H1 (cell line): Measurements from ENCODE around the gene MPHOSPH8. TPM values are rescaled to one million over a fixed set of nuclear protein-coding genes. Genes with fewer than 3 reads are reported as not detected.

Experiments used
- CTCF ChIA-PET: fragments of 300-600 bp; sonication (Branson Sonifier 250); formaldehyde crosslinking; loops from one replicate; lab custom pipeline; 2021; ENCODE audit not compliant: partially characterized antibody; lab: Charles Lee
- POLR2A ChIA-PET: fragments of 300-600 bp; sonication (Branson Sonifier 250); formaldehyde crosslinking; loops from one replicate; lab custom pipeline; 2021; ENCODE audit warnings: inconsistent platforms; ENCODE audit not compliant: partially characterized antibody; lab: Charles Lee
- DNase-seq, 2 experiments: peaks; one replicate each; pipeline versions ENCODE4 v3.0.0 to v3.0.0-alpha.2; 2010 to 2022; ENCODE audit warnings: low spot score in 2 of 2, low read depth in 1 of 2, mixed read lengths in 1 of 2
- FAIRE-seq: peaks from 2 replicates; lab custom pipeline; 2011; peaks lifted over from hg19 to GRCh38; lab: Jason Lieb, UNC
- H2AFZ ChIP-seq: 2 replicates; pipeline ENCODE4 v1.8.1; 2012; ENCODE audit warnings: low read length, inconsistent platforms
- H2AK5ac ChIP-seq: 2 replicates; pipeline ENCODE4 v1.6.1; 2013; ENCODE audit warnings: low read depth, low read length
- H2BK120ac ChIP-seq: replicated peaks from 2 replicates; pipeline ENCODE3; 2013; ENCODE audit warnings: low read depth, low read length, inconsistent platforms
- H2BK12ac ChIP-seq: 2 replicates; pipeline ENCODE4 v1.6.1; 2013; ENCODE audit warnings: low read depth, low read length
- H2BK15ac ChIP-seq: 2 replicates; pipeline ENCODE4 v1.6.1; 2013; ENCODE audit warnings: low read length
- H2BK20ac ChIP-seq: 2 replicates; pipeline ENCODE4 v1.6.1; 2013; ENCODE audit warnings: low read length
- H2BK5ac ChIP-seq: 2 replicates; pipeline ENCODE4 v1.6.1; 2013; ENCODE audit warnings: low read depth, low read length
- H3K14ac ChIP-seq: 2 replicates; pipeline ENCODE4 v1.6.1; 2013; ENCODE audit warnings: inconsistent platforms; ENCODE audit not compliant: insufficient read length
- H3K18ac ChIP-seq: 2 replicates; pipeline ENCODE4 v1.6.1; 2013; ENCODE audit warnings: low read length; ENCODE audit errors: extremely low read depth
- H3K23ac ChIP-seq: 2 replicates; pipeline ENCODE4 v1.6.1; 2013; ENCODE audit warnings: inconsistent platforms; ENCODE audit not compliant: insufficient read length
- H3K23me2 ChIP-seq: 2 replicates; pipeline ENCODE4 v1.6.1; 2013; ENCODE audit warnings: low read depth, low read length
- H3K27ac ChIP-seq: 2 replicates; pipeline ENCODE4 v1.6.1; 2011; ENCODE audit warnings: low read depth, low read length, inconsistent platforms
- H3K27me3 ChIP-seq, 4 experiments: replicated peaks in 1 of 4; 1 replicate in 1 of 4; 2 replicates in 3 of 4; pipeline versions ENCODE4 v1.6.1 to v1.8.1; 2011 to 2013; ENCODE audit warnings: low read length in 3 of 4, mild to moderate bottlenecking in 3 of 4, inconsistent platforms in 2 of 4, mixed read lengths in 2 of 4, moderate library complexity in 1 of 4; ENCODE audit not compliant: control insufficient read depth in 3 of 4, insufficient read depth in 3 of 4; ENCODE audit errors: extremely low read depth in 1 of 4
- H3K36me3 ChIP-seq, 4 experiments: 2 replicates each; pipeline versions ENCODE4 v1.6.1 to v1.8.1; 2011 to 2013; ENCODE audit warnings: mild to moderate bottlenecking in 4 of 4, low read length in 3 of 4, moderate library complexity in 2 of 4, control low read depth in 1 of 4, inconsistent platforms in 1 of 4; ENCODE audit not compliant: insufficient read depth in 4 of 4, control insufficient read depth in 2 of 4
- H3K4ac ChIP-seq: replicated peaks from 2 replicates; pipeline ENCODE3; 2013; ENCODE audit warnings: low read length, low read depth, mixed read lengths, inconsistent platforms; ENCODE audit not compliant: insufficient read length
- H3K4me1 ChIP-seq, 4 experiments: replicated peaks in 1 of 4; 1 replicate in 1 of 4; 2 replicates in 3 of 4; pipeline versions ENCODE4 v1.6.1 to v1.8.1; 2011 to 2013; ENCODE audit warnings: low read length in 3 of 4, inconsistent platforms in 2 of 4, mixed read lengths in 1 of 4; ENCODE audit not compliant: insufficient read depth in 4 of 4, control insufficient read depth in 3 of 4
- H3K4me2 ChIP-seq, 2 experiments: 2 replicates each; pipeline versions ENCODE4 v1.6.1 to v1.8.1; 2011 to 2013; ENCODE audit warnings: low read depth in 2 of 2, low read length in 2 of 2, control low read depth in 1 of 2, inconsistent platforms in 1 of 2, mild to moderate bottlenecking in 1 of 2; ENCODE audit not compliant: insufficient read depth in 1 of 2
- H3K4me3 ChIP-seq, 4 experiments: fragments of 200-600, 300-600 bp in 1 of 4; sonication (generic), shearing (Covaris generic), sonication (Bioruptor Twin) in 1 of 4; 2 replicates each; pipeline versions ENCODE4 v1.5.1 to v1.8.1; 2011 to 2016; ENCODE audit warnings: low read length in 4 of 4, low read depth in 3 of 4, control low read depth in 2 of 4, inconsistent platforms in 2 of 4, mild to moderate bottlenecking in 2 of 4, mixed read lengths in 1 of 4, moderate library complexity in 1 of 4; ENCODE audit not compliant: insufficient read depth in 2 of 4; ENCODE audit errors: extremely low read depth in 1 of 4
- H3K56ac ChIP-seq: replicated peaks from 2 replicates; pipeline ENCODE3; 2013; ENCODE audit warnings: low read depth, mild to moderate bottlenecking, mixed read lengths, low read length, inconsistent platforms; ENCODE audit not compliant: insufficient read length
- H3K79me1 ChIP-seq: 2 replicates; pipeline ENCODE4 v1.6.1; 2013; ENCODE audit warnings: low read depth, low read length, control low read depth
- H3K79me2 ChIP-seq, 2 experiments: 2 replicates each; pipeline versions ENCODE4 v1.6.1 to v1.8.1; 2012 to 2013; ENCODE audit warnings: low read length in 2 of 2, mild to moderate bottlenecking in 2 of 2, inconsistent platforms in 1 of 2; ENCODE audit not compliant: insufficient read depth in 2 of 2, control insufficient read depth in 1 of 2
- H3K9ac ChIP-seq, 4 experiments: replicated peaks in 1 of 4; 1 replicate in 1 of 4; 2 replicates in 3 of 4; pipeline versions ENCODE4 v1.6.1 to v1.8.1; 2011 to 2013; ENCODE audit warnings: low read depth in 3 of 4, low read length in 3 of 4, control low read depth in 2 of 4, mild to moderate bottlenecking in 2 of 4, moderate library complexity in 2 of 4, inconsistent platforms in 1 of 4; ENCODE audit errors: extremely low read depth in 1 of 4
- H3K9me3 ChIP-seq, 2 experiments: 2 replicates each; pipeline versions ENCODE4 v1.6.1 to v1.8.1; 2012 to 2013; ENCODE audit warnings: mild to moderate bottlenecking in 2 of 2, moderate library complexity in 2 of 2, control low read depth in 1 of 2, inconsistent platforms in 1 of 2, low read depth in 1 of 2, low read length in 1 of 2, mixed read lengths in 1 of 2; ENCODE audit not compliant: insufficient read depth in 2 of 2
- H4K20me1 ChIP-seq, 2 experiments: replicated peaks in 1 of 2; 2 replicates each; pipeline versions ENCODE3 to v1.8.1; 2011 to 2013; ENCODE audit warnings: inconsistent platforms in 2 of 2, low read length in 2 of 2, mild to moderate bottlenecking in 1 of 2; ENCODE audit not compliant: insufficient read depth in 2 of 2, control insufficient read depth in 1 of 2
- H4K5ac ChIP-seq: 2 replicates; pipeline ENCODE4 v1.6.1; 2013; ENCODE audit warnings: low read length, low read depth, mixed read lengths, inconsistent platforms; ENCODE audit not compliant: insufficient read length
- H4K8ac ChIP-seq: 2 replicates; pipeline ENCODE4 v1.8.0; 2013; ENCODE audit warnings: mild to moderate bottlenecking, moderate library complexity, low read length, inconsistent platforms; ENCODE audit not compliant: insufficient read depth; ENCODE audit errors: extremely low read depth
- H4K91ac ChIP-seq: replicated peaks from 2 replicates; pipeline ENCODE3; 2013; ENCODE audit warnings: low read length, mixed read lengths, inconsistent platforms; ENCODE audit not compliant: insufficient read length
- ASH2L ChIP-seq: fragments of 200-600, 300-600 bp; sonication (generic); IDR thresholded peaks from one replicate; pipeline ENCODE4 v1.7.1; 2017; ENCODE audit warnings: low read length
- EGR1 ChIP-seq: IDR thresholded peaks from 2 replicates; pipeline ENCODE4 v1.6.1; 2011; ENCODE audit warnings: low read depth, low read length, borderline replicate concordance
- RFX5 ChIP-seq: IDR thresholded peaks from 2 replicates; pipeline ENCODE4 v1.6.1; 2011; ENCODE audit warnings: low read depth, low read length, improper control_type of control experiment, borderline replicate concordance
- TAF1 ChIP-seq: IDR thresholded peaks from 2 replicates; pipeline ENCODE4 v1.6.1; 2011; ENCODE audit warnings: mild to moderate bottlenecking, low read depth, low read length
- WGBS, 2 experiments: shearing (Covaris generic) in 1 of 2; methylation state at CpG; one replicate each; pipeline versions ENCODE4 v1.1.6 to v1.1.7; 2013 to 2015; ENCODE audit warnings: low lambda C conversion rate in 2 of 2, mixed read lengths in 2 of 2, inconsistent platforms in 1 of 2, low coverage in 1 of 2, missing lambda C conversion rate in 1 of 2; ENCODE audit not compliant: insufficient replicate concordance in 2 of 2, insufficient coverage in 1 of 2, insufficient read length in 1 of 2; ENCODE audit errors: extremely low coverage in 1 of 2, missing lambda C conversion rate in 1 of 2; 5-methylcytosine and 5-hydroxymethylcytosine counted together
- polyA plus RNA-seq, 7 experiments: library from polyadenylated mRNA; depleted of rRNA in 3 of 7; stranded (reverse) in 5 of 7; unstranded in 2 of 7; fragments of >200 nt in 5 of 7; fragments of 200-250 nt in 2 of 7; gene quantifications; 1 replicate in 5 of 7; 2 replicates in 1 of 7; 4 replicates in 1 of 7; pipeline versions ENCODE4 v1.2.1 to v1.2.3, GENCODE V29; 2011 to 2013; ENCODE audit warnings: missing spikeins in 2 of 7, mixed read lengths in 2 of 7
- total RNA-seq: library from RNA; stranded (reverse); fragmentation: NEBNext Ultra II Directional; extraction: Animal tissue kit (Norgen Biotek cat#: 25700); gene quantifications from 2 replicates; pipeline ENCODE4 v1.2.1, GENCODE V29; 2021

MPHOSPH8 gene
- total and polyA plus RNA-seq, 2 of the 8 experiments (the other 6 are each of a cell fraction or from before 2014, with no cell fraction given), result 8.3 to 20.5 TPM

GRCh38 chr13:19680751-19681150, 47.3 kb downstream of the MPHOSPH8 start:
- Histone ChIP-seq H2BK20ac (no peak overlapping the region), H3K4me2 (no peak overlapping the region), H2AK5ac (no peak overlapping the region), H3K4ac (no peak overlapping the region), H3K4me3 (no peak overlapping the region), H2AFZ (no peak overlapping the region), H3K18ac (no peak overlapping the region), H3K27ac (no peak overlapping the region), H3K36me3 (peaks cover 0 to 13% (median 7%) of the 10 kb centered on the region in 4 experiments; a peak in 4 of 8 replicates), H3K79me2 (0 out of 4 replicates have a peak, but pooled peaks cover 0 to 11% of the 10 kb centered on the region in 2 experiments), H4K5ac (no peak overlapping the region), H2BK12ac (no peak overlapping the region), H4K91ac (no peak overlapping the region), H3K27me3 (no peaks in the 10 kb centered on the region), H3K4me1 (peaks cover 0 to 6% (median 2%) of the 10 kb centered on the region in 4 experiments; a peak in 3 of 7 replicates), H4K20me1 (peaks cover 0 to 2% of the 10 kb centered on the region in 2 experiments), H3K9me3 (no peaks in the 10 kb centered on the region), H2BK5ac (peak overlapping the region; percentile 36; the same call in 1 of the 2 replicates), H4K8ac (no peak overlapping the region; the same call in 1 of the 2 replicates), H2BK120ac (no peak overlapping the region), H3K56ac (no peak overlapping the region), H3K23me2 (no peaks in the 10 kb centered on the region), H3K14ac (no peak overlapping the region), H2BK15ac (no peak overlapping the region), H3K23ac (no peak overlapping the region), H3K79me1 (0 out of 2 replicates have a peak, but pooled peaks cover 3% of the 10 kb centered on the region), H3K9ac (no peak overlapping the region)
- FAIRE-seq (no peak), DNase-seq (no peak)
- WGBS, 2 experiments, result 88% methylated on average over 7 of the region's 7 CpGs; no CpG with 5 or more reads in 1 of the 2 experiments
- CTCF ChIA-PET, result interaction anchor here (0.8 kb wide), 1 partner anchor 82 kb away, joined by 3 read pairs; no protein-coding TSS in a partner anchor
- POLR2A ChIA-PET, result interaction anchor here (1.0 to 1.4 kb wide), 2 partner anchors 14 to 16 kb away, joined by 3 read pairs; no protein-coding TSS in a partner anchor
- TF ChIP-seq EGR1, result no peak
- TF ChIP-seq RFX5, result no peak
- no peak for TF ChIP-seq TAF1
- TF ChIP-seq ASH2L, result no peak
